HEK293 (cell line): ENCODE measurements around the gene EIF2S3B.

Experiments used
- CTCF ChIA-PET: fragments of 350-600 bp; formaldehyde crosslinking; extraction: SDS; loops from one replicate; lab custom pipeline; 2021; ENCODE audit warnings: antibody characterized with exemption; lab: Yijun Ruan, JAX
- POLR2A ChIA-PET: fragments of 300-600 bp; formaldehyde crosslinking; extraction: SDS; loops from one replicate; lab custom pipeline; 2020; ENCODE audit warnings: antibody characterized with exemption, inconsistent platforms; lab: Yijun Ruan, JAX
- H3K27ac ChIP-seq: fragments of 200-500 bp; sonication (Bioruptor generic); 2 replicates; pipeline ENCODE4 v1.5.1; 2014; ENCODE audit warnings: low read depth, low read length, control low read depth, inconsistent platforms; ENCODE audit errors: extremely low read depth
- H3K36me3 ChIP-seq, 2 experiments: fragments of 200-500 bp in 1 of 2; sonication (Bioruptor generic) in 1 of 2; 1 replicate in 1 of 2; 2 replicates in 1 of 2; pipeline ENCODE4 v1.5.1; 2014 to 2017; ENCODE audit warnings: inconsistent platforms in 2 of 2, low read length in 2 of 2; ENCODE audit not compliant: control insufficient read depth in 2 of 2, insufficient read depth in 1 of 2
- H3K4me1 ChIP-seq: fragments of 200-500 bp; sonication (Bioruptor generic); 2 replicates; pipeline ENCODE4 v1.5.1; 2014; ENCODE audit warnings: mild to moderate bottlenecking, low read length, inconsistent platforms; ENCODE audit not compliant: control insufficient read depth, insufficient read depth
- H3K4me3 ChIP-seq: 2 replicates; pipeline ENCODE4 v1.5.1; 2011; ENCODE audit warnings: low read depth, mild to moderate bottlenecking, control low read depth, low read length, moderate library complexity
- H3K9me3 ChIP-seq: fragments of 200-500 bp; sonication (Bioruptor generic); 2 replicates; pipeline ENCODE4 v1.5.1; 2014; ENCODE audit warnings: low read depth, low read length, inconsistent platforms; ENCODE audit not compliant: control insufficient read depth, insufficient read depth
- INSM2 ChIP-seq: fragments of 450-650 bp; formaldehyde crosslinking; IDR thresholded peaks from 2 replicates; pipeline ENCODE4 v1.5.1; 2016; ENCODE audit warnings: missing biosample characterization, missing genetic modification characterization
- PATZ1 ChIP-seq: fragments of 450-650 bp; formaldehyde crosslinking; IDR thresholded peaks from 2 replicates; pipeline ENCODE4 v1.5.1; 2016; ENCODE audit warnings: missing biosample characterization, missing genetic modification characterization
- TSHZ1 ChIP-seq: fragments of 450-650 bp; formaldehyde crosslinking; IDR thresholded peaks from 2 replicates; pipeline ENCODE4 v1.5.1; 2016; ENCODE audit warnings: missing biosample characterization, missing genetic modification characterization, borderline replicate concordance
- ZBTB11 ChIP-seq: fragments of 450-650 bp; formaldehyde crosslinking; conservative IDR thresholded peaks from 2 replicates; pipeline ENCODE4 v1.5.1; 2016; ENCODE audit warnings: low read depth, missing biosample characterization, missing genetic modification characterization
- ZBTB8A ChIP-seq: fragments of 450-650 bp; formaldehyde crosslinking; IDR thresholded peaks from 2 replicates; pipeline ENCODE4 v1.5.1; 2016; ENCODE audit warnings: missing biosample characterization, missing genetic modification characterization
- ZNF157 ChIP-seq: fragments of 450-650 bp; formaldehyde crosslinking; IDR thresholded peaks from 2 replicates; pipeline ENCODE4 v1.5.1; 2016; ENCODE audit warnings: missing biosample characterization, missing genetic modification characterization
- ZNF16 ChIP-seq: fragments of 450-650 bp; formaldehyde crosslinking; IDR thresholded peaks from 2 replicates; pipeline ENCODE4 v1.5.1; 2016; ENCODE audit warnings: low read depth, missing biosample characterization, missing genetic modification characterization
- ZNF488 ChIP-seq: fragments of 450-650 bp; formaldehyde crosslinking; IDR thresholded peaks from 2 replicates; pipeline ENCODE4 v1.5.1; 2016; ENCODE audit warnings: missing biosample characterization, missing genetic modification characterization
- ZNF555 ChIP-seq: fragments of 450-650 bp; formaldehyde crosslinking; conservative IDR thresholded peaks from 2 replicates; pipeline ENCODE4 v1.5.1; 2017; ENCODE audit warnings: missing biosample characterization, mild to moderate bottlenecking, missing genetic modification characterization, inconsistent platforms
- ZNF558 ChIP-seq: fragments of 450-650 bp; formaldehyde crosslinking; IDR thresholded peaks from 2 replicates; pipeline ENCODE4 v1.5.1; 2016; ENCODE audit warnings: missing biosample characterization, missing genetic modification characterization
- ZNF626 ChIP-seq: fragments of 450-650 bp; sonication (Bioruptor Pico); formaldehyde crosslinking; IDR thresholded peaks from 2 replicates; pipeline ENCODE4 v1.5.1; 2018; ENCODE audit warnings: missing biosample characterization, missing genetic modification characterization, inconsistent platforms
- ZNF654 ChIP-seq: fragments of 450-650 bp; formaldehyde crosslinking; IDR thresholded peaks from 2 replicates; pipeline ENCODE4 v1.5.1; 2016; ENCODE audit warnings: low read depth, missing biosample characterization, missing genetic modification characterization

EIF2S3B gene

GRCh38 chr12:10521555-10521954 is 15.9 kb downstream of the EIF2S3B start:
- TF ChIP-seq ZNF558 (tag by site-specific recombination) (no peak), ZNF16 (tag by site-specific recombination) (no peak), ZNF488 (no peak), TSHZ1 (tag by site-specific recombination) (no peak), ZNF654 (tag by site-specific recombination) (no peak), ZBTB11 (tag by site-specific recombination) (no peak), INSM2 (tag by site-specific recombination) (no peak)
- Histone ChIP-seq H3K36me3 (no peaks in the 10 kb centered on the region), H3K4me3 (no peak overlapping the region), H3K27ac (no peak overlapping the region), H3K9me3 (no peaks in the 10 kb centered on the region), H3K4me1 (no peaks in the 10 kb centered on the region)
- CTCF ChIA-PET: no interaction called here
- POLR2A ChIA-PET: no interaction called here

- Histone ChIP-seq H3K36me3 (no peaks in the 10 kb centered on the region), H3K4me3 (no peak overlapping the region), H3K4me1 (no peaks in the 10 kb centered on the region), H3K27ac (no peak overlapping the region), H3K9me3 (no peaks in the 10 kb centered on the region)
- ChIA-PET CTCF (no interaction called here), POLR2A (no interaction called here)
- TF ChIP-seq ZNF555 (tag by site-specific recombination) (no peak), ZNF157 (tag by site-specific recombination) (no peak), ZBTB8A (tag by site-specific recombination) (no peak), PATZ1 (no peak), ZNF626 (tag by site-specific recombination) (no peak)
Measured at GRCh38 chr12:10528174-10528953, 22.7 kb downstream of the EIF2S3B start.
